ENCODE measurements around the gene ALG5.

ALG5 gene

GRCh38 chr13:36975172-36975571 lies 24.0 kb downstream of the ALG5 start:
- no peak for DNase-seq

- DNase-seq: no peak
These were observed 25.4 kb downstream of the ALG5 start for GRCh38 chr13:36973621-36974295.

- DNase-seq: no peak
These were observed 26.1 kb downstream of the ALG5 start for GRCh38 chr13:36973009-36973408.

- no peak for DNase-seq
These were observed 32.7 kb downstream of the ALG5 start for GRCh38 chr13:36966404-36966803.

- DNase-seq: no peak
These were observed 33.4 kb downstream of the ALG5 start for GRCh38 chr13:36965767-36966166.

- no peak for DNase-seq
These were observed 39.6 kb downstream of the ALG5 start for GRCh38 chr13:36959456-36960116.

- no peak for DNase-seq
These were observed 44.6 kb downstream of the ALG5 start for GRCh38 chr13:36954542-36954941.

GRCh38 chr13:36950920-36951319 lies 48.2 kb downstream of the ALG5 start:
- DNase-seq: no peak

- no peak for DNase-seq
These were observed 48.8 kb downstream of the ALG5 start for GRCh38 chr13:36950330-36950729.

- no peak for DNase-seq
These were observed 54.1 kb downstream of the ALG5 start for GRCh38 chr13:36945078-36945477.

GRCh38 chr13:36925603-36926002 lies 73.5 kb downstream of the ALG5 start:
- DNase-seq: no peak

GRCh38 chr13:36924001-36924400 lies 75.1 kb downstream of the ALG5 start:
- DNase-seq: no peak

- DNase-seq: no peak
These were observed 77.4 kb downstream of the ALG5 start for GRCh38 chr13:36921631-36922301.

- DNase-seq: no peak
These were observed 78.4 kb downstream of the ALG5 start for GRCh38 chr13:36920616-36921185.

GRCh38 chr13:36919833-36920615 lies 79.1 kb downstream of the ALG5 start, which contains the start of gene SMAD9:
SMAD9 (minus strand) TSS chr13:36920238; CDS start chr13:36879689, 40,549 bp downstream.
- peak; percentile 30 to 56 for DNase-seq

- peak; percentile 54 to 59 for DNase-seq
These were observed 79.8 kb downstream of the ALG5 start for GRCh38 chr13:36919171-36919832.

- DNase-seq: peak in 1 of 2 experiments; percentile 42
These were observed 80.7 kb downstream of the ALG5 start for GRCh38 chr13:36918246-36919131.

GRCh38 chr13:36917311-36917710 lies 81.8 kb downstream of the ALG5 start:
- no peak for DNase-seq

- DNase-seq: no peak
These were observed 83.1 kb downstream of the ALG5 start for GRCh38 chr13:36915896-36916640.

GRCh38 chr13:36915106-36915505 lies 84.0 kb downstream of the ALG5 start:
- DNase-seq: no peak
